SJSA1 (cell line): ENCODE data around the gene YEATS4. TPM values are rescaled to one million over a fixed set of nuclear protein-coding genes. Genes with fewer than 3 reads are reported as not detected.
A peak's percentile ranks its signal among the peaks of the same experiment; 100 is the strongest.
"Not testable (repeated sequence)": the region's sequence is repeated elsewhere in the genome, so short reads cannot be mapped to it uniquely, and the experiment has no call there.

Source experiments
- DNase-seq, 2 experiments: peaks; one replicate each; pipeline ENCODE4 v3.0.0-alpha.2; 2015 to 2020; ENCODE audit warnings: low spot score in 2 of 2, low read depth in 1 of 2
- H3K27ac ChIP-seq: fragments of 250-450 bp; sonication (Bioruptor Pico); 2 replicates; pipeline ENCODE4 v1.5.1; 2020; ENCODE audit warnings: mild to moderate bottlenecking, moderate library complexity
- H3K27me3 ChIP-seq: fragments of 250-450 bp; sonication (Bioruptor Pico); replicated peaks from 2 replicates; pipeline ENCODE4 v1.5.1; 2020; ENCODE audit warnings: mild to moderate bottlenecking, moderate library complexity
- H3K36me3 ChIP-seq: fragments of 250-450 bp; sonication (Bioruptor Pico); 2 replicates; pipeline ENCODE4 v1.5.1; 2020; ENCODE audit warnings: mild to moderate bottlenecking
- H3K4me1 ChIP-seq: fragments of 250-450 bp; sonication (Bioruptor Pico); replicated peaks from 2 replicates; pipeline ENCODE4 v1.6.1; 2021; ENCODE audit warnings: mild to moderate bottlenecking
- H3K4me3 ChIP-seq: fragments of 250-450 bp; sonication (Bioruptor Pico); 2 replicates; pipeline ENCODE4 v1.5.1; 2020; ENCODE audit warnings: mild to moderate bottlenecking
- H3K9me3 ChIP-seq: fragments of 250-450 bp; sonication (Bioruptor Pico); replicated peaks from 2 replicates; pipeline ENCODE4 v1.5.1; 2020; ENCODE audit warnings: mild to moderate bottlenecking
- total RNA-seq: library from RNA; depleted of rRNA; stranded (reverse); fragments of >200 nt; shearing (Covaris generic); gene quantifications from 2 replicates; pipeline ENCODE4 v1.2.3, GENCODE V29; 2014; rRNA removed

Gene YEATS4
- total RNA-seq, result 29.6 and 65.9 TPM in 2 replicates

GRCh38 chr12:69359531-69360347 is at the start of gene YEATS4:
Gene YEATS4, plus strand, starts transcription at chr12:69359743. Its CDS starts 230 bp downstream, at chr12:69359973.
- Histone ChIP-seq H3K4me1 (peaks cover 10% of the 10 kb centered on the region), H3K4me3 (peak within 1 kb of the TSS; percentile 79), H3K9me3 (no peaks in the 10 kb centered on the region), H3K27ac (peak within 1 kb of the TSS; percentile 98), H3K27me3 (no peaks in the 10 kb centered on the region), H3K36me3 (peaks cover 15% of the 10 kb centered on the region; the same call in 1 of the 2 replicates)
- DNase-seq, result peak; percentile 90 to 92

- no peaks in the 10 kb centered on the region for H3K4me1 ChIP-seq
Measured at GRCh38 chr12:69313209-69313608, 46.3 kb upstream of the YEATS4 start.

GRCh38 chr12:69316784-69317183 is 42.8 kb upstream of the YEATS4 start:
- H3K27ac ChIP-seq, H3K9me3 ChIP-seq, H3K36me3 ChIP-seq, H3K27me3 ChIP-seq, DNase-seq, H3K4me3 ChIP-seq, H3K4me1 ChIP-seq: not testable (repeated sequence)

More at GRCh38 chr12:69313209-69313608, 46.3 kb upstream of the YEATS4 start:
- Histone ChIP-seq H3K4me3 (no peak overlapping the region), H3K36me3 (no peaks in the 10 kb centered on the region), H3K27ac (no peak overlapping the region), H3K27me3 (no peaks in the 10 kb centered on the region), H3K9me3 (no peaks in the 10 kb centered on the region)
- DNase-seq, result no peak

GRCh38 chr12:69317233-69317632 is 42.3 kb upstream of the YEATS4 start:
- not testable (repeated sequence) for DNase-seq, H3K9me3 ChIP-seq, H3K4me3 ChIP-seq, H3K36me3 ChIP-seq, H3K27ac ChIP-seq, H3K27me3 ChIP-seq, H3K4me1 ChIP-seq

- Histone ChIP-seq H3K27me3 (peaks cover 7% of the 10 kb centered on the region; the same call in 1 of the 2 replicates), H3K4me3 (no peak overlapping the region), H3K36me3 (no peaks in the 10 kb centered on the region), H3K27ac (no peak overlapping the region), H3K9me3 (no peaks in the 10 kb centered on the region), H3K4me1 (no peaks in the 10 kb centered on the region)
- no peak for DNase-seq
Measured at GRCh38 chr12:69318225-69318624, 41.3 kb upstream of the YEATS4 start.

- H3K9me3 ChIP-seq, result no peaks in the 10 kb centered on the region
- H3K36me3 ChIP-seq, result no peaks in the 10 kb centered on the region
- peaks cover 11% of the 10 kb centered on the region for H3K27me3 ChIP-seq
- H3K4me3 ChIP-seq, result no peak overlapping the region
- H3K27ac ChIP-seq, result no peak overlapping the region
- DNase-seq, result no peak
- no peaks in the 10 kb centered on the region for H3K4me1 ChIP-seq
Measured at GRCh38 chr12:69321351-69321750, 38.2 kb upstream of the YEATS4 start.

GRCh38 chr12:69324797-69325466 is 34.6 kb upstream of the YEATS4 start:
- Histone ChIP-seq H3K4me1 (no peaks in the 10 kb centered on the region; the same call in 1 of the 2 replicates), H3K4me3 (no peak overlapping the region), H3K27ac (no peak overlapping the region)

GRCh38 chr12:69328426-69328825 is 31.1 kb upstream of the YEATS4 start:
- no peak for DNase-seq
- H3K27ac ChIP-seq, result no peak overlapping the region
- H3K4me3 ChIP-seq, result no peak overlapping the region
- no peaks in the 10 kb centered on the region for H3K9me3 ChIP-seq
- H3K27me3 ChIP-seq, result peaks cover 43% of the 10 kb centered on the region
- H3K4me1 ChIP-seq, result no peaks in the 10 kb centered on the region; the same call in 1 of the 2 replicates
- H3K36me3 ChIP-seq, result no peaks in the 10 kb centered on the region

More at GRCh38 chr12:69324797-69325466, 34.6 kb upstream of the YEATS4 start:
- no peaks in the 10 kb centered on the region for H3K36me3 ChIP-seq
- peaks cover 26% of the 10 kb centered on the region for H3K27me3 ChIP-seq
- no peaks in the 10 kb centered on the region for H3K9me3 ChIP-seq
- no peak for DNase-seq

GRCh38 chr12:69329669-69330428 is 29.7 kb upstream of the YEATS4 start:
- Histone ChIP-seq H3K27me3 (peaks cover 43% of the 10 kb centered on the region), H3K4me3 (no peak overlapping the region), H3K36me3 (no peaks in the 10 kb centered on the region), H3K27ac (no peak overlapping the region), H3K9me3 (no peaks in the 10 kb centered on the region), H3K4me1 (no peaks in the 10 kb centered on the region; the same call in 1 of the 2 replicates)
- peak in 1 of 2 experiments; percentile 41 for DNase-seq

- no peak for DNase-seq
- Histone ChIP-seq H3K9me3 (no peaks in the 10 kb centered on the region), H3K4me3 (no peak overlapping the region), H3K4me1 (no peaks in the 10 kb centered on the region; the same call in 1 of the 2 replicates), H3K27ac (no peak overlapping the region), H3K36me3 (no peaks in the 10 kb centered on the region), H3K27me3 (peaks cover 43% of the 10 kb centered on the region)
Measured at GRCh38 chr12:69330475-69331473, 28.8 kb upstream of the YEATS4 start.

GRCh38 chr12:69331519-69331908 is 28.0 kb upstream of the YEATS4 start:
- Histone ChIP-seq H3K4me3 (no peak overlapping the region), H3K36me3 (no peaks in the 10 kb centered on the region), H3K27me3 (peaks cover 43% of the 10 kb centered on the region), H3K27ac (no peak overlapping the region), H3K9me3 (no peaks in the 10 kb centered on the region), H3K4me1 (no peaks in the 10 kb centered on the region; the same call in 1 of the 2 replicates)
- DNase-seq, result no peak

GRCh38 chr12:69331909-69332684 is 27.4 kb upstream of the YEATS4 start:
- H3K27me3 ChIP-seq, result peaks cover 43% of the 10 kb centered on the region
- no peak for DNase-seq
- H3K4me3 ChIP-seq, result no peak overlapping the region
- no peak overlapping the region for H3K27ac ChIP-seq
- H3K4me1 ChIP-seq, result no peaks in the 10 kb centered on the region; the same call in 1 of the 2 replicates
- no peaks in the 10 kb centered on the region for H3K9me3 ChIP-seq
- no peaks in the 10 kb centered on the region for H3K36me3 ChIP-seq
